HG03196 (cell line): ENCODE data around the gene ADARB2.

Source experiments
- ATAC-seq: cut with Tn5 transposase; IDR thresholded peaks from one replicate; pipeline ENCODE4 v1.9.1; 2021; ENCODE audit not compliant: unreplicated experiment

The ADARB2 gene

GRCh38 chr10:1301143-1301542 lies 436.2 kb downstream of the ADARB2 start:
- no peak for ATAC-seq

GRCh38 chr10:1300218-1300617 lies 437.1 kb downstream of the ADARB2 start:
- ATAC-seq: no peak

GRCh38 chr10:1299041-1299726 lies 438.1 kb downstream of the ADARB2 start:
- ATAC-seq: no peak

- no peak for ATAC-seq
These were observed 439.6 kb downstream of the ADARB2 start for GRCh38 chr10:1297566-1298301.

- ATAC-seq: no peak
These were observed 441.4 kb downstream of the ADARB2 start for GRCh38 chr10:1295756-1296480.

- no peak for ATAC-seq
These were observed 442.6 kb downstream of the ADARB2 start for GRCh38 chr10:1294748-1295147.

- ATAC-seq: no peak
These were observed 443.5 kb downstream of the ADARB2 start for GRCh38 chr10:1293636-1294435.

GRCh38 chr10:1293157-1293556 lies 444.2 kb downstream of the ADARB2 start:
- ATAC-seq: no peak

GRCh38 chr10:1292611-1293031 lies 444.7 kb downstream of the ADARB2 start:
- no peak for ATAC-seq

GRCh38 chr10:1291178-1292090 lies 445.9 kb downstream of the ADARB2 start:
- ATAC-seq: no peak

GRCh38 chr10:1290071-1290471 lies 447.3 kb downstream of the ADARB2 start:
- ATAC-seq: no peak

GRCh38 chr10:1289591-1289990 lies 447.7 kb downstream of the ADARB2 start:
- ATAC-seq: no peak

GRCh38 chr10:1287971-1288401 lies 449.3 kb downstream of the ADARB2 start:
- ATAC-seq: no peak

- ATAC-seq: no peak
These were observed 449.8 kb downstream of the ADARB2 start for GRCh38 chr10:1287487-1287886.

GRCh38 chr10:1284076-1284475 lies 453.2 kb downstream of the ADARB2 start:
- ATAC-seq: no peak

- ATAC-seq: no peak
These were observed 455.9 kb downstream of the ADARB2 start for GRCh38 chr10:1281405-1281782.

GRCh38 chr10:1280466-1281404 lies 456.6 kb downstream of the ADARB2 start:
- no peak for ATAC-seq

GRCh38 chr10:1278306-1278705 lies 459.0 kb downstream of the ADARB2 start:
- no peak for ATAC-seq
